MM.1S (cell line): ENCODE data around the gene SLC45A1.

ENCODE experiments used
- DNase-seq: peaks from one replicate; pipeline ENCODE4 v3.0.0-alpha.2; 2015
- H2AFZ ChIP-seq: fragments of 300-600 bp; sonication (generic); 2 replicates; pipeline ENCODE4 v1.6.0; 2016; ENCODE audit warnings: antibody characterized with exemption, low read length
- H3F3A ChIP-seq: fragments of 300-600 bp; sonication (generic); 2 replicates; pipeline ENCODE4 v1.6.1; 2016; ENCODE audit warnings: mild to moderate bottlenecking, antibody characterized with exemption, low read length, moderate library complexity, mixed read lengths; ENCODE audit not compliant: insufficient read depth
- H3K27ac ChIP-seq: fragments of 300-600 bp; sonication (generic); 2 replicates; pipeline ENCODE4 v1.5.1; 2016; ENCODE audit warnings: mild to moderate bottlenecking, low read length
- H3K27me3 ChIP-seq: fragments of 300-600 bp; sonication (generic); replicated peaks from 2 replicates; pipeline ENCODE4 v1.6.0; 2016; ENCODE audit warnings: low read length; ENCODE audit not compliant: insufficient read depth
- H3K36me3 ChIP-seq: fragments of 300-600 bp; sonication (generic); replicated peaks from 2 replicates; pipeline ENCODE4 v1.6.1; 2016; ENCODE audit warnings: mild to moderate bottlenecking, low read length, mixed read lengths; ENCODE audit not compliant: insufficient read depth
- H3K4me1 ChIP-seq: fragments of 300-600 bp; sonication (generic); 2 replicates; pipeline ENCODE4 v1.6.1; 2016; ENCODE audit warnings: low read length, mixed read lengths
- H3K4me2 ChIP-seq: fragments of 300-600 bp; sonication (generic); 2 replicates; pipeline ENCODE4 v1.6.0; 2016; ENCODE audit warnings: low read depth, low read length
- H3K4me3 ChIP-seq: fragments of 300-600 bp; sonication (generic); 2 replicates; pipeline ENCODE4 v1.5.1; 2016; ENCODE audit warnings: low read length, mixed read lengths
- H3K79me2 ChIP-seq: fragments of 300-600 bp; sonication (generic); 2 replicates; pipeline ENCODE4 v1.6.1; 2016; ENCODE audit warnings: mixed run types, low read length, mixed read lengths
- H3K9ac ChIP-seq: fragments of 300-600 bp; sonication (generic); 2 replicates; pipeline ENCODE4 v1.6.1; 2016; ENCODE audit warnings: low read length, mixed read lengths
- H3K9me2 ChIP-seq: fragments of 300-600 bp; sonication (generic); replicated peaks from 2 replicates; pipeline ENCODE4 v1.6.1; 2016; ENCODE audit warnings: mild to moderate bottlenecking, low read length, mixed read lengths; ENCODE audit not compliant: insufficient read depth
- H3K9me3 ChIP-seq: fragments of 300-600 bp; sonication (generic); replicated peaks from 2 replicates; pipeline ENCODE4 v1.6.1; 2016; ENCODE audit warnings: mild to moderate bottlenecking, low read length, mixed read lengths; ENCODE audit not compliant: insufficient read depth
- H4K20me1 ChIP-seq: fragments of 300-600 bp; sonication (generic); 2 replicates; pipeline ENCODE4 v1.6.1; 2016; ENCODE audit warnings: mild to moderate bottlenecking, low read length, moderate library complexity, mixed read lengths; ENCODE audit not compliant: insufficient read depth
- EZH2 ChIP-seq: fragments of 300-600 bp; sonication (generic); optimal IDR thresholded peaks from 2 replicates; pipeline ENCODE3; 2017; ENCODE audit warnings: low read depth, mild to moderate bottlenecking, antibody characterized with exemption, low read length, mixed read lengths
- EZH2phosphoT487 ChIP-seq: fragments of 300-600 bp; sonication (generic); IDR thresholded peaks from 2 replicates; pipeline ENCODE4 v1.6.1; 2018; ENCODE audit warnings: antibody characterized with exemption, low read length
- TF ChIP-seq, protein P1 (sequence below): fragments of 300-600 bp; sonication (generic); IDR thresholded peaks from 2 replicates; pipeline ENCODE4 v1.5.1; 2016; ENCODE audit warnings: antibody characterized with exemption, low read length, mixed read lengths

SLC45A1 gene

GRCh38 chr1:8323706-8324105 lies 5.8 kb downstream of the SLC45A1 start:
- Histone ChIP-seq H3F3A (no peaks in the 10 kb centered on the region), H3K4me2 (no peak overlapping the region), H3K36me3 (no peaks in the 10 kb centered on the region), H3K27me3 (peaks cover 82% of the 10 kb centered on the region), H3K9me3 (no peaks in the 10 kb centered on the region), H4K20me1 (no peaks in the 10 kb centered on the region), H3K9ac (no peak overlapping the region), H3K4me1 (no peaks in the 10 kb centered on the region), H3K9me2 (no peaks in the 10 kb centered on the region), H3K4me3 (no peak overlapping the region), H2AFZ (no peak overlapping the region), H3K79me2 (no peaks in the 10 kb centered on the region), H3K27ac (no peak overlapping the region)
- DNase-seq: no peak
- TF ChIP-seq EZH2phosphoT487: no peak
- TF ChIP-seq, protein P1, sequence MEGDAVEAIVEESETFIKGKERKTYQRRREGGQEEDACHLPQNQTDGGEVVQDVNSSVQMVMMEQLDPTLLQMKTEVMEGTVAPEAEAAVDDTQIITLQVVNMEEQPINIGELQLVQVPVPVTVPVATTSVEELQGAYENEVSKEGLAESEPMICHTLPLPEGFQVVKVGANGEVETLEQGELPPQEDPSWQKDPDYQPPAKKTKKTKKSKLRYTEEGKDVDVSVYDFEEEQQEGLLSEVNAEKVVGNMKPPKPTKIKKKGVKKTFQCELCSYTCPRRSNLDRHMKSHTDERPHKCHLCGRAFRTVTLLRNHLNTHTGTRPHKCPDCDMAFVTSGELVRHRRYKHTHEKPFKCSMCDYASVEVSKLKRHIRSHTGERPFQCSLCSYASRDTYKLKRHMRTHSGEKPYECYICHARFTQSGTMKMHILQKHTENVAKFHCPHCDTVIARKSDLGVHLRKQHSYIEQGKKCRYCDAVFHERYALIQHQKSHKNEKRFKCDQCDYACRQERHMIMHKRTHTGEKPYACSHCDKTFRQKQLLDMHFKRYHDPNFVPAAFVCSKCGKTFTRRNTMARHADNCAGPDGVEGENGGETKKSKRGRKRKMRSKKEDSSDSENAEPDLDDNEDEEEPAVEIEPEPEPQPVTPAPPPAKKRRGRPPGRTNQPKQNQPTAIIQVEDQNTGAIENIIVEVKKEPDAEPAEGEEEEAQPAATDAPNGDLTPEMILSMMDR: no peak

- Histone ChIP-seq H3F3A (no peaks in the 10 kb centered on the region), H3K9me2 (no peaks in the 10 kb centered on the region), H4K20me1 (no peaks in the 10 kb centered on the region), H3K4me3 (no peak overlapping the region), H3K79me2 (no peaks in the 10 kb centered on the region), H3K27ac (no peak overlapping the region), H2AFZ (no peak overlapping the region), H3K27me3 (peaks cover 82% of the 10 kb centered on the region), H3K4me2 (no peak overlapping the region), H3K4me1 (no peaks in the 10 kb centered on the region), H3K36me3 (no peaks in the 10 kb centered on the region), H3K9ac (no peak overlapping the region), H3K9me3 (no peaks in the 10 kb centered on the region)
- DNase-seq: no peak
- no peak for TF ChIP-seq EZH2phosphoT487
- TF ChIP-seq, protein P1: no peak
Measured at GRCh38 chr1:8324176-8324810, 6.4 kb downstream of the SLC45A1 start.

- H4K20me1 ChIP-seq: no peaks in the 10 kb centered on the region
- H3K4me1 ChIP-seq: no peaks in the 10 kb centered on the region
- no peaks in the 10 kb centered on the region for H3K9me3 ChIP-seq
- no peaks in the 10 kb centered on the region for H3K9me2 ChIP-seq
- H3K36me3 ChIP-seq: no peaks in the 10 kb centered on the region
- TF ChIP-seq EZH2: no peak
- TF ChIP-seq EZH2phosphoT487: no peak
- TF ChIP-seq, protein P1: no peak
- no peaks in the 10 kb centered on the region for H3F3A ChIP-seq
- DNase-seq: no peak
- H3K4me2 ChIP-seq: no peak overlapping the region
- no peak overlapping the region for H3K9ac ChIP-seq
- peaks cover 87% of the 10 kb centered on the region for H3K27me3 ChIP-seq
- H2AFZ ChIP-seq: no peak overlapping the region
- H3K79me2 ChIP-seq: no peaks in the 10 kb centered on the region
- no peak overlapping the region for H3K4me3 ChIP-seq
- no peak overlapping the region for H3K27ac ChIP-seq
Measured at GRCh38 chr1:8325771-8326170, 7.9 kb downstream of the SLC45A1 start.
